Measurements from ENCODE around the gene IZUMO1.

Gene IZUMO1

GRCh38 chr19:48745208-48745995, 1.3 kb downstream of the IZUMO1 start:
- no peak overlapping the region for H3K18ac ChIP-seq (ENCODE audit: low read length)
- peaks cover 0 to 3% of the 10 kb centered on the region in 2 donors for H3K4me1 ChIP-seq (ENCODE audit: control insufficient read depth in 2 of 2, insufficient read depth in 1 of 2, low read depth in 1 of 2, low read length in 2 of 2)
- peak overlapping the region in 1 of 2 donors; percentile 14 for H3K4me3 ChIP-seq (ENCODE audit: low read length in 2 of 2)
- peaks cover 4 to 6% of the 10 kb centered on the region in 2 donors for H3K9me3 ChIP-seq (replicated peaks in 1 of 2; ENCODE audit: control insufficient read depth in 2 of 2, insufficient read depth in 1 of 2, low read depth in 1 of 2, low read length in 2 of 2)
- H4K91ac ChIP-seq (ENCODE audit: low read depth, low read length, poor library complexity), result no peak overlapping the region
- peak overlapping the region; percentile 40 for H2BK15ac ChIP-seq (ENCODE audit: low read length)
- peak overlapping the region; percentile 30 for H3K27ac ChIP-seq (replicated peaks; ENCODE audit: low read length)
- H3K14ac ChIP-seq (ENCODE audit: low read length), result no peak overlapping the region
- no peak for DNase-seq (ENCODE audit: low spot score)
- no peak overlapping the region for H2BK120ac ChIP-seq (ENCODE audit: low read depth, low read length)
- peaks cover 0 to 36% (median 10%) of the 10 kb centered on the region in 3 experiments for H3K27me3 ChIP-seq (ENCODE audit: control insufficient read depth in 3 of 3, insufficient read depth in 3 of 3, low read depth in 1 of 3, low read length in 3 of 3)
- H2BK5ac ChIP-seq (ENCODE audit: low read length), result no peak overlapping the region
- peak overlapping the region; percentile 8 for H2AK5ac ChIP-seq (ENCODE audit: low read depth, low read length)
- peak overlapping the region; percentile 19 for H2AFZ ChIP-seq (ENCODE audit: low read length)
- no peak overlapping the region for H3K4me2 ChIP-seq (ENCODE audit: insufficient read depth, low read length, poor library complexity, severe bottlenecking)
- WGBS, 2 donors (ENCODE audit: extremely low coverage in 2 of 2, insufficient read length in 2 of 2, insufficient replicate concordance in 1 of 2), result no CpG with 5 or more reads among the region's 33 CpGs
- H3K23ac ChIP-seq (ENCODE audit: low read depth, low read length, poor library complexity), result no peak overlapping the region
- no peak overlapping the region for H4K8ac ChIP-seq (ENCODE audit: low read depth, low read length)
- H3K36me3 ChIP-seq (replicated peaks in 1 of 2; ENCODE audit: control insufficient read depth in 2 of 2, insufficient read depth in 2 of 2, low read length in 2 of 2), result no peaks in the 10 kb centered on the region
- no peak overlapping the region for H2BK12ac ChIP-seq (ENCODE audit: low read length)
- H3K9ac ChIP-seq (ENCODE audit: low read depth, low read length, poor library complexity), result no peak overlapping the region
- no peaks in the 10 kb centered on the region for H3K79me1 ChIP-seq (ENCODE audit: low read depth, low read length)
- no peak overlapping the region for H3K4ac ChIP-seq (ENCODE audit: low read length)

GRCh38 chr19:48742096-48742495, 4.6 kb downstream of the IZUMO1 start:
- no peak overlapping the region for H2BK120ac ChIP-seq (ENCODE audit: low read depth, low read length)
- no CpG with 5 or more reads among the region's 11 CpGs for WGBS, 2 donors (ENCODE audit: extremely low coverage in 2 of 2, insufficient read length in 2 of 2, insufficient replicate concordance in 1 of 2)
- DNase-seq (ENCODE audit: low spot score), result no peak
- H3K27me3 ChIP-seq (ENCODE audit: control insufficient read depth in 3 of 3, insufficient read depth in 3 of 3, low read depth in 1 of 3, low read length in 3 of 3), result peaks cover 9 to 32% (median 25%) of the 10 kb centered on the region in 3 experiments
- H2BK5ac ChIP-seq (ENCODE audit: low read length), result no peak overlapping the region
- no peak overlapping the region for H3K4me2 ChIP-seq (ENCODE audit: insufficient read depth, low read length, poor library complexity, severe bottlenecking)
- no peak overlapping the region for H3K23ac ChIP-seq (ENCODE audit: low read depth, low read length, poor library complexity)
- H3K9me3 ChIP-seq (replicated peaks in 1 of 2; ENCODE audit: control insufficient read depth in 2 of 2, insufficient read depth in 1 of 2, low read depth in 1 of 2, low read length in 2 of 2), result peaks cover 3 to 4% of the 10 kb centered on the region in 2 donors
- no peaks in the 10 kb centered on the region for H3K36me3 ChIP-seq (replicated peaks in 1 of 2; ENCODE audit: control insufficient read depth in 2 of 2, insufficient read depth in 2 of 2, low read length in 2 of 2)
- no peak overlapping the region for H2BK15ac ChIP-seq (ENCODE audit: low read length)
- H3K14ac ChIP-seq (ENCODE audit: low read length), result no peak overlapping the region
- H3K9ac ChIP-seq (ENCODE audit: low read depth, low read length, poor library complexity), result no peak overlapping the region
- H2AFZ ChIP-seq (ENCODE audit: low read length), result no peak overlapping the region
- no peak overlapping the region for H4K8ac ChIP-seq (ENCODE audit: low read depth, low read length)
- no peak overlapping the region for H3K27ac ChIP-seq (replicated peaks; ENCODE audit: low read length)
- no peak overlapping the region for H4K91ac ChIP-seq (ENCODE audit: low read depth, low read length, poor library complexity)
- H3K79me1 ChIP-seq (ENCODE audit: low read depth, low read length), result no peaks in the 10 kb centered on the region
- H2BK12ac ChIP-seq (ENCODE audit: low read length), result peak overlapping the region; percentile 4
- peaks cover 3 to 8% of the 10 kb centered on the region in 2 donors for H3K4me1 ChIP-seq (ENCODE audit: control insufficient read depth in 2 of 2, insufficient read depth in 1 of 2, low read depth in 1 of 2, low read length in 2 of 2)
- no peak overlapping the region for H3K4me3 ChIP-seq (ENCODE audit: low read length in 2 of 2)
- H3K4ac ChIP-seq (ENCODE audit: low read length), result peak overlapping the region; percentile 8
- peak overlapping the region; percentile 10 for H2AK5ac ChIP-seq (ENCODE audit: low read depth, low read length)
- no peak overlapping the region for H3K18ac ChIP-seq (ENCODE audit: low read length)

DNA sequence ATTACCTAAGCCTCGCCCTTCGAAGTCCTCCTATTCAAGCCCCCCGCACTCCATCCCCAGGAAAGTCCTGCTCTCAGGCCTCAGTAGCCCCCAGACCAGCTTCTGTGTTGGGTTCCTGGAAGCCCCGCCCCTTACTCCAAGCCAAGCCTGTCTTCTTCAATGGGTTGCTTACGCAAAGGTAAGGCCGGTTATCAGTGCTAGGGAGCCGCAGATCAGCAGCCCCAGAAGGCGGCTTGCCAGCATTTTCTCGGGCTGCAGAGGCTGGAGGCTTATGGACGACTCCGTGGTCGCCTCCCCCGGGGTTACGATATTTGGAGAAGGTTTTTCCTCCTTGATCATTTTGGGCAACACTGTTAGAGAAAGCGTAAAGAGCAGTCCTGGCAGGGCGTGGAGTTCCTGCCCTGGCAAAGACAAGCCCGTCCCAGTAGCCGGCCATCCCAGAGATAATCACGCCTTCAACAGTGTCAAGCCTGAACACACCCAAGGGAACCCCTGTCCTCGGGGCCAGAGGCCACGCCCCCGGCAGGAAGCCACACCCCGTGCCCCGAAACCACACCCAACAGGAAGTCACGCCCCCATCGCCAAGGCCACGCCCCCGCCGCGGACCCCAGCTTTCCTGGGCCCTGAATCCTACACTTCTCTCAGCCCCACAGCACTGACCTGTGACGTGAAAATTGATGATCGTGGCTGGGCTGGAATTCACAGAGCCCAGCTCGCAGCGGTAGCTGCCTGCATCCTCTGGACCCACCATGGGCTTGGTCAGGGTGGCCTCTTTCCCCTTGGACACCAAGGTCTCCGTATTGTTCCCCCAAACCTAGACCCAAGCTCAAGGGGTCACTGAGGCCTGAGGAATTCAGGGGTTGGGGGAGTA, 5.3 kb downstream of the IZUMO1 start:
- Histone ChIP-seq H2BK5ac (ENCODE audit: low read length) (peak overlapping the region; percentile 33), H4K91ac (ENCODE audit: low read depth, low read length, poor library complexity) (no peak overlapping the region), H4K8ac (ENCODE audit: low read depth, low read length) (peak overlapping the region; percentile 70), H3K79me1 (ENCODE audit: low read depth, low read length) (no peaks in the 10 kb centered on the region), H3K4me3 (ENCODE audit: low read length in 2 of 2) (no peak overlapping the region), H3K27me3 (ENCODE audit: control insufficient read depth in 3 of 3, insufficient read depth in 3 of 3, low read depth in 1 of 3, low read length in 3 of 3) (peaks cover 9 to 32% (median 25%) of the 10 kb centered on the region in 3 experiments), H2BK15ac (ENCODE audit: low read length) (no peak overlapping the region), H2BK120ac (ENCODE audit: low read depth, low read length) (no peak overlapping the region), H2AFZ (ENCODE audit: low read length) (no peak overlapping the region), H3K9ac (ENCODE audit: low read depth, low read length, poor library complexity) (no peak overlapping the region), H2AK5ac (ENCODE audit: low read depth, low read length) (peak overlapping the region; percentile 10), H3K4me2 (ENCODE audit: insufficient read depth, low read length, poor library complexity, severe bottlenecking) (no peak overlapping the region), H3K4ac (ENCODE audit: low read length) (no peak overlapping the region), H3K18ac (ENCODE audit: low read length) (peak overlapping the region; percentile 31), H2BK12ac (ENCODE audit: low read length) (peak overlapping the region; percentile 4), H3K27ac (replicated peaks; ENCODE audit: low read length) (no peak overlapping the region), H3K14ac (ENCODE audit: low read length) (no peak overlapping the region), H3K4me1 (ENCODE audit: control insufficient read depth in 2 of 2, insufficient read depth in 1 of 2, low read depth in 1 of 2, low read length in 2 of 2) (peaks cover 3 to 8% of the 10 kb centered on the region in 2 donors), H3K23ac (ENCODE audit: low read depth, low read length, poor library complexity) (no peak overlapping the region), H3K9me3 (replicated peaks in 1 of 2; ENCODE audit: control insufficient read depth in 2 of 2, insufficient read depth in 1 of 2, low read depth in 1 of 2, low read length in 2 of 2) (peaks cover 2 to 4% of the 10 kb centered on the region in 2 donors), H3K36me3 (replicated peaks in 1 of 2; ENCODE audit: control insufficient read depth in 2 of 2, insufficient read depth in 2 of 2, low read length in 2 of 2) (no peaks in the 10 kb centered on the region)
- DNase-seq (ENCODE audit: low spot score), result no peak
- no CpG with 5 or more reads among the region's 35 CpGs for WGBS, 2 donors (ENCODE audit: extremely low coverage in 2 of 2, insufficient read length in 2 of 2, insufficient replicate concordance in 1 of 2)
